ENCODE measurements around the gene MACO1.
"Not testable (repeated sequence)": the region's sequence is repeated elsewhere in the genome, so short reads cannot be mapped to it uniquely, and the experiment has no call there.

The MACO1 gene, protein sequence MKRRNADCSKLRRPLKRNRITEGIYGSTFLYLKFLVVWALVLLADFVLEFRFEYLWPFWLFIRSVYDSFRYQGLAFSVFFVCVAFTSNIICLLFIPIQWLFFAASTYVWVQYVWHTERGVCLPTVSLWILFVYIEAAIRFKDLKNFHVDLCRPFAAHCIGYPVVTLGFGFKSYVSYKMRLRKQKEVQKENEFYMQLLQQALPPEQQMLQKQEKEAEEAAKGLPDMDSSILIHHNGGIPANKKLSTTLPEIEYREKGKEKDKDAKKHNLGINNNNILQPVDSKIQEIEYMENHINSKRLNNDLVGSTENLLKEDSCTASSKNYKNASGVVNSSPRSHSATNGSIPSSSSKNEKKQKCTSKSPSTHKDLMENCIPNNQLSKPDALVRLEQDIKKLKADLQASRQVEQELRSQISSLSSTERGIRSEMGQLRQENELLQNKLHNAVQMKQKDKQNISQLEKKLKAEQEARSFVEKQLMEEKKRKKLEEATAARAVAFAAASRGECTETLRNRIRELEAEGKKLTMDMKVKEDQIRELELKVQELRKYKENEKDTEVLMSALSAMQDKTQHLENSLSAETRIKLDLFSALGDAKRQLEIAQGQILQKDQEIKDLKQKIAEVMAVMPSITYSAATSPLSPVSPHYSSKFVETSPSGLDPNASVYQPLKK

DNA sequence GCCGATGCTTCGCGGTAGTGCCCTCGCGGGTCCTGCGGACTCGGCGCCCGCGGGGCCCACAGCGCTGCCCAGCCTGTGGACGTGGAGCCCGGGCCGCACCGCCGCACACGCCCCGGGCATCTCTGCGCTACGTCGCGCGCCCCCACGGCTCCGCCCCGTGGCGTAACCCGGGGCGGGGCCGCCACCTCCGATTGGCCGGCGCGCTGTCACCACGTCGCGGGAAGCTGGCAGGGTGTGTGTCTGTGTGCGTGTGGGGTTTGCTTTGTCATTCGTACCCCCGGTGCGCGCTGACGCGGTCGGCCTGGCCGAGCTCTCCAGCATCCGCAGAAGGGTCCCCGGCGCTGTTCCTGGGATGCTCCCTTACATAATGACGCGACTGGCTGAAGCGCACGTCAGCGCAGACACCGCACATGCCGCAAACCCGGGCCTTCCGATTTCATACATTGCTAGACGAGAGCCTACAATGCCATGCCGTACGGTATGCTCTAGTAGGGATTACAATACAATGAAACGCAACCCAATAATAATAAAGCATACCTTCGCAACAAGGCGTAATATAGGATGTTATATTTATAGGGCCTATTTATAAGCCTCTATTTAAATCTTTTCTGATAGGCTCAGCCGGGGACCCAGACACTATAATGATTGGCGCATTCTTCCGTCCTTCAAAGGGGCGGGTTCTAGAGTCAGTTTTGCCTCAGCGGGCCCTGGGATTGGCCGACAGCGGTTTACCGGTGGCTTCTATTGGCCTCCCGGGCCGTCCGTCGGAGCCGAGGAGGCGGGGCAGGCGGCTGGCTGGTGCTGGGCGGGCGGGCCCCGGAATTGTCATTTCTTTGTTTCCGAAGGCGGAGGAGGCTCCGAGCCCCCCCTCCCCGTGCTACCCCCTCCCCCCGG, at the start of gene MACO1:
Gene MACO1 (plus strand): TSS at position 825 of the 894 bp plus-strand sequence. CDS start 202 bp downstream, outside the sequence.
- peak; percentile 96 for DNase-seq

GRCh38 chr1:25382543-25382942, 48.2 kb upstream of the MACO1 start:
- not testable (repeated sequence) for DNase-seq

DNA sequence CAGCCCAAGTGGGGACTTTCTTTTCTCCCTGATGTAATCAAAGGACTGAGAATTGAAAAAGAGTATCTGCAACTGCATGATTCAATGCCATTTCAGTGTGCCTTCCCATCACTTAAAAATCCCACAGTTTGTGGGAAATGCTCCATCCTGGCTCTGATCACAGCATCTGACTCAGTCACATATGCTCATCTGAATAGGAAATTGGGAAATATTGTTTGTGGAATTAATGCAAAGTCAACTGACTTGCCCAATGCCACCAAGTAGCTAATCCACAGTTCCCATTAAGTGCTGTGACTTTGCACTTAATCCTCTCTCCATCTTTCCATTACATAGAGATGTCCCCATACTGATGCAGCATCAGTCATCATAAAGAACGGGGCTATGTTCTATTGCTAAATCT, 47.6 kb upstream of the MACO1 start:
- DNase-seq = not testable (repeated sequence)

- DNase-seq = not testable (repeated sequence)
Observed at GRCh38 chr1:25383875-25384274, 46.8 kb upstream of the MACO1 start.

- DNase-seq = not testable (repeated sequence)
Observed at GRCh38 chr1:25387096-25387495, 43.6 kb upstream of the MACO1 start.

DNA sequence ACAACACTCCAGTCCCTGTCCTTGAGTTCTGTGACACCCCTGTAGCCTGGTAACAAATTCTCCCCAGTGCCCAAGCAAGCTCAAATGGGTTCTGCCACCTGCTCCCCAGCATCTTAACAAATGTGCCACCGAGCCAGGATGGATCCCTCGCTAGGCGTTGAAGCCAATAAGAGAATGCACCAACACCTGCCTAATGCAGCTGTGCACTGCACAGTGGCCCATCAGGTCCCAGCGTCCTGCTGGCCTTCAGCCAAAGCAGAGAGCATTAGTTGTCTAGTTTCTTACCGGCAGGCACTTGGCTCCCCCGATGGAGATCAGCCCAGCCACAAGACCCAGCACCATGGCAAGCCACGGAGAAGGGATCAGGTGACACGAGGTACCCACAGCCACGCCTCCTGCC, 42.0 kb upstream of the MACO1 start:
- not testable (repeated sequence) for DNase-seq

GRCh38 chr1:25389721-25390120, 41.0 kb upstream of the MACO1 start:
- not testable (repeated sequence) for DNase-seq

DNA sequence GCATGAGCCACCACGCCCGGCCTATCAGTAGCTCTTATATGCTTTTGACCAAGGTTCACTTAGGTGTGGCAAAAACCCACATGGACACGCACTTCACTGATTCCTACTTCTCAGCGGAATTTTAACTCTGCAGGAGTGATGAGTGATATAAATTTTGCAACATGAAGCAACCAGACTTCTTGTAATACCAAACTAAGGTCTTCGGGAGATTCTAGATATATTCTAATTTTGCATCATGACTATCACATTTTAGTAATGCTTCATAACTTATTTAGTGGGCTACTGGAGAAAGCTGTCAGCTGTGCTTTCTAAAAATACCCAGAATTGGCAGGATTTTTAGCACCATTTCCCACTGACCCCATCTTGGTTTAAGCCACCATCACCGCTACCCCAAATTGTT, 37.9 kb upstream of the MACO1 start:
- DNase-seq = no peak

DNA sequence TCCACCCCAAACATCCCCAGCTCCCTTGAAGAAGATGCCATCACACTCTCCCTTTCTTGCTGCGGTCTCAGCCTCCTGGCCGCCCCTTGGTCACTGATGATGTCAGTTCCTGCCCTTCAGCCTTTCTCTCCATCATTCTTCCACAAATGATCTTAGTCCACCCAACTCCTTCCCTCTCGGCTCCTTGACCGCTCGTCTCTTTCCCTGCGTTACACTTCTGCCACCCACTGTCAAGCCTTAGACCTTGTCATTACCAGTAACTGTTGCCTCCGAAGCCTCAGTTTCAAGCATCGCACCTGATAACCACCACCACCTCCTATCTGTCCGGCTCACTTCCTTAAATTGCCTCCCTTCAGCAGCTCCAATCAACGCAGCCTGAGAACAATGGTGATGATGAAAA, 33.1 kb upstream of the MACO1 start:
- DNase-seq = not testable (repeated sequence)

DNA sequence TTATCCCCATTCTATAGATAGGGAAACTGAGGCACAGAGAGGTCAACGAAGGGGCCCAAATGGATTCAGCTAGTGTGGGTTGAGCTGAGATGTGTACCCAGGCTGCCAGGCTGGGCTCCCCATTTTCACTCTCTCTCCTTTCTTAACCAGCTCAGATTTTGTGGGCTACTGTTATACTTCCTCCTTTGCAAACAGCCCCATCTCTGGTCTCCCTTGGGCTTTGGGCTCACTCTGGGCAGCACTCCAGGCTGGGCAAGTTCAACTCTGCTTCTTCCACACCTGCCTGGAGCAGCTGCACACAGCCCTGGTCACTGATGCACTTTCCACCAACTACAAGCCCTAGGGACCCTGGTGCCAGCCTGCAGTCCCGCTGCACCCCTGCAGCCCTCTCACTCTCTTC, 32.6 kb upstream of the MACO1 start:
- DNase-seq = not testable (repeated sequence)

DNA sequence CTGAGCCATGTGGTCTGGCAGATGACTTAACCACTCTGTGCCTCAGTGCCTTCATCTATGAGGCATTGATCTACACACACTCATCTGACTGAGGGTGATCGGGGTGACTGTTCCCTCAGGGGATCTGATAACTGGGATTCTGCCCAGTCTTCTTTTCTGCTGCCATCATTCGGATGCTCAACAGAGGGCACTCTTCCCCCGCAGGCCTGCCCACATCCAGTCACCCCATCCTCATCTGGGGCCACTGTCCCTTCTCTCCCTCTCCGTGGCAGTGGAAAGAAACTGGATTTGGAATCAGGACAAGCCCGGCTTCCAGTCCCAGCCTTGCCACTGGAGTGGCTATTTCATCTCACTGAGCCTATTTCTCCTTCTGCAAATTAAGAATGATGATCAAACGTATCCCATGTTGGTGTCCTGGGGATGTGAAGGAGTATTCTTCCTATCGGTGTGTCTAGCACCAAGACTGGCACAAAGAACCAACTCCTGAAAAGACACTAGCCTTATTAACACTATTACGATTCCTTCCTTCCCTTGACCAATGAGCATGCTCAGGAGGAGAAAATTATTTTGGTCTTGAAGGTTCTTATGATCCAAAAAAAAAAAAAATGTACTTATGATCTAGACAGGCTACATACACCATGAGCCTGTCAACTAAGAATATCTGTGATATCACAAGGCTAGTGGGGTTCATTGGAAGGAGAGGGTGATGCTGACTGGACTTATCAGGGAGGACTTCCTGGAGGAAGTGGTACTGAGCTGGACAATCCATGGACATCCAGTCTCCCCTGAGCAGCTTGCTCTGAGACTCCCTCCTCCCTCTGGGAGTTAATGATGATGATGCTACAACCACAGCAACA, 27.5 kb upstream of the MACO1 start:
- DNase-seq = peak; percentile 5

DNA sequence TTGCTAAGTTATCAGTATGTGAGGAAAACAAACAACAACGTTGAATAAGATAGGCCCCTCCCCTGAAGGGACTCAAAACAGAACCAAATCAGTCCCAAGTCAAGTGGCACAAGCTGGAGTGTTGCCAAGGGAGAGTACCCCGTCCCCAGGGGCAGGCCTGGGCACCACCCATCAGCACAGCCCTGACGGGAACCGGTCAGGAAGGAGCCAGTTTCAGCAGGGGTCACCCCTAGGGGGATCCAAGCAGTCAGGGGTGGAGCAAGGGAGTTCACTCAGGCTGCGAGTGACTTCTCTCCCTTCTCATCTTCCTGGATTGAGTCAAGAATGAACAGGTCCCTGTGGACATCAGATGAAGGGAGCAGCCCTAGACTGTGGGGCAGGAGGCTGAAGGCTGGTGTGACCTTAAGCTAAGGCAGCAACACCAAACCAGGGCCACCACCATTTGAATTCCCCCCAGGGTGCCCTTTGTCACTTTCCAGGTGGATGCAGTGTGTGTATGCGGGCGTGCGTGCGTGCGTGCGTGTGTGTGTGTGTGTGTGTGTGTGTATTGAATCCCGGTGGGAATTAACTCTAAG, 24.9 kb upstream of the MACO1 start:
- not testable (repeated sequence) for DNase-seq

- not testable (repeated sequence) for DNase-seq
Observed at GRCh38 chr1:25409641-25410427, 20.9 kb upstream of the MACO1 start.

- not testable (repeated sequence) for DNase-seq
Observed at GRCh38 chr1:25412872-25413623, 17.6 kb upstream of the MACO1 start.

DNA sequence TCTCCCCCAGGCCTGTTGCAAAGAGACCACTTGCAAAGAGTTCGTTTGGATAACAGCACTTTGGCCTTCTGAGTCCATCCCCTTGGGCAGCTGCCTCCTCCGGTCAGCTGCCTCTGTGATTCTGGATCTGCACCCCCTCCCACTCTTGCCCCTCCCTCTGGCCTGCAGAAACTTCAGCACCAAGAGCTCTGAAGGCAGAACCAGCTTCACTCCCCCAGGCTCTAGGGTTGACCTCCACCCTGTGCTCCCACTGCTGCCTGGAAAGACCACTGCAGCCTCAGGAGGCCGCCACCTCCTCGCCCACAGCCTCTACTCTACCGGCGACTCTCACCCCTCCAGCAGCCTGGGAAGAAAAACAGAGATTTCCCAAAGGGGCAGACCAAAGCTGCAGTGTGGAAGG, 16.5 kb upstream of the MACO1 start:
- not testable (repeated sequence) for DNase-seq

- DNase-seq = not testable (repeated sequence)
Observed at GRCh38 chr1:25414578-25414977, 16.1 kb upstream of the MACO1 start.

- DNase-seq = not testable (repeated sequence)
Observed at GRCh38 chr1:25417280-25417679, 13.4 kb upstream of the MACO1 start.

- not testable (repeated sequence) for DNase-seq
Observed at GRCh38 chr1:25419339-25419738, 11.4 kb upstream of the MACO1 start.

GRCh38 chr1:25420715-25421114, 10.0 kb upstream of the MACO1 start, which contains the start of gene RHCE:
Gene RHCE, minus strand, starts transcription at chr1:25420825. Its CDS starts 39 bp downstream, at chr1:25420786.
- not testable (repeated sequence) for DNase-seq

DNA sequence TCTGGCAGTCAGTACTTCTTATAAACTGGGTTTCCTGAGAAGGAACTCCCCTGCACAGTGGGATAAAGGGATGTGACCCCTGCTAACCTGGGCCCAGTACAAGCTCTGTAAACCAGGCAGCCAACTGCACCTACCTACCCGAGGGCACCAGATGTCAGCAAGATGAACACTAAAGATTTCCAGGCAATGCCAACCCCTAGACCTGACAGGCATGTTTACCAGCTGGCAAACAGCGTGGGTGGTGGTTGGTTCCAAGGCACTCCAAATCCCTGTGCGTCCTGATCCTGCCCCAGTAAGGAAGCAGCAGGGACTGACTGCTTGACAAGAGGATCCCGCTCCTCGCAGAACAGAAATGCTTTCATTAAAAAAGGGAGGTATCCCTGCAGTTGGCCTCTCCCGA, 7.5 kb upstream of the MACO1 start:
- DNase-seq = not testable (repeated sequence)

Data from stimulated activated CD4-positive, alpha-beta T cell treated with anti-CD3 and anti-CD28 coated beads, Interleukin-1b, Interleukin-23, amount 100 ng/mL, for 48 hours (primary cell).